NCI-H1417 (cell line): Measurements from ENCODE around the gene CDK19.
A peak's percentile ranks its signal among the peaks of the same experiment; 100 is the strongest.
"Not testable (repeated sequence)": the region's sequence is repeated elsewhere in the genome, so short reads cannot be mapped to it uniquely, and the experiment has no call there.

Experiments
- DNase-seq, 3 experiments: peaks; one replicate each; lab custom pipeline; 2025; lab: John Stamatoyannopoulos, UW

Gene CDK19

GRCh38 chr6:110756817-110757216, 58.5 kb downstream of the CDK19 start:
- DNase-seq, result no peak

GRCh38 chr6:110755411-110755834, 59.8 kb downstream of the CDK19 start:
- DNase-seq, result no peak

GRCh38 chr6:110753936-110754668, 61.2 kb downstream of the CDK19 start:
- DNase-seq, result not testable (repeated sequence)

GRCh38 chr6:110748453-110748852, 66.8 kb downstream of the CDK19 start:
- DNase-seq, result no peak

GRCh38 chr6:110746680-110747079, 68.6 kb downstream of the CDK19 start:
- DNase-seq, result no peak

GRCh38 chr6:110744991-110745390, 70.3 kb downstream of the CDK19 start:
- DNase-seq, result no peak

GRCh38 chr6:110742552-110742951, 72.7 kb downstream of the CDK19 start:
- DNase-seq, result not testable (repeated sequence)

- no peak for DNase-seq
Observed at GRCh38 chr6:110741517-110741916, 73.8 kb downstream of the CDK19 start.

GRCh38 chr6:110738899-110739365, 76.3 kb downstream of the CDK19 start:
- DNase-seq, result no peak

- no peak for DNase-seq
Observed at GRCh38 chr6:110735666-110736065, 79.6 kb downstream of the CDK19 start.

- no peak for DNase-seq
Observed at GRCh38 chr6:110731898-110732297, 83.4 kb downstream of the CDK19 start.

- DNase-seq, result no peak
Observed at GRCh38 chr6:110731196-110731595, 84.1 kb downstream of the CDK19 start.

- no peak for DNase-seq
Observed at GRCh38 chr6:110728501-110728900, 86.8 kb downstream of the CDK19 start.

GRCh38 chr6:110723017-110723416, 92.3 kb downstream of the CDK19 start:
- no peak for DNase-seq

GRCh38 chr6:110720066-110720465, 95.2 kb downstream of the CDK19 start:
- no peak for DNase-seq

GRCh38 chr6:110719601-110720000, 95.7 kb downstream of the CDK19 start:
- DNase-seq, result not testable (repeated sequence)

- DNase-seq, result no peak
Observed at GRCh38 chr6:110714143-110714542, 101.1 kb downstream of the CDK19 start.

- DNase-seq, result no peak
Observed at GRCh38 chr6:110712238-110712637, 103.0 kb downstream of the CDK19 start.

GRCh38 chr6:110710115-110710514, 105.2 kb downstream of the CDK19 start:
- DNase-seq, result peak in 1 of 3 experiments; percentile 6

- DNase-seq, result no peak
Observed at GRCh38 chr6:110708295-110708950, 106.8 kb downstream of the CDK19 start.

GRCh38 chr6:110705543-110705942, 109.7 kb downstream of the CDK19 start:
- no peak for DNase-seq

- no peak for DNase-seq
Observed at GRCh38 chr6:110703906-110704594, 111.2 kb downstream of the CDK19 start.
